Gastrocnemius medialis (tissue), 4 donors: Measurements from ENCODE around the gene KCNQ5. TPM values are rescaled to one million over a fixed set of nuclear protein-coding genes. Genes with fewer than 3 reads are reported as not detected.
A peak's percentile ranks its signal among the peaks of the same experiment; 100 is the strongest.

Experiments used
- ATAC-seq, 2 donors: fragments of 150-250 bp; one replicate each; pipeline ENCODE4 v1.9.1; 2016
- DNase-seq, 2 donors: peaks; one replicate each; pipeline ENCODE4 v3.0.0-alpha.2; 2019
- H3K27ac ChIP-seq, 4 donors: fragments of 200-600 bp; sonication (generic); 1 replicate in 1 of 4; 2 replicates in 3 of 4; pipeline ENCODE4 v1.5.1; 2016 to 2018; ENCODE audit warnings: mild to moderate bottlenecking in 2 of 4, moderate library complexity in 1 of 4
- H3K27me3 ChIP-seq, 3 donors: fragments of 200-600 bp; sonication (generic) in 2 of 3; 1 replicate in 1 of 3; 2 replicates in 2 of 3; pipeline versions ENCODE4 v1.5.1 to v1.6.0; 2016 to 2019; ENCODE audit warnings: mild to moderate bottlenecking in 1 of 3, moderate library complexity in 1 of 3
- H3K36me3 ChIP-seq, 2 donors: fragments of 200-600 bp; sonication (generic) in 1 of 2; one replicate each; pipeline ENCODE4 v1.5.1; 2017 to 2018
- H3K4me1 ChIP-seq, 2 donors: fragments of 200-600 bp; sonication (generic) in 1 of 2; one replicate each; pipeline ENCODE4 v1.5.1; 2016 to 2017; ENCODE audit warnings: mild to moderate bottlenecking in 2 of 2
- H3K4me3 ChIP-seq, 4 donors: fragments of 200-600 bp; sonication (generic) in 3 of 4; 1 replicate in 1 of 4; 2 replicates in 3 of 4; pipeline ENCODE4 v1.5.1; 2016 to 2019; ENCODE audit warnings: mild to moderate bottlenecking in 2 of 4
- H3K9me3 ChIP-seq, 3 donors: fragments of 200-600 bp; sonication (generic) in 2 of 3; 1 replicate in 1 of 3; 2 replicates in 2 of 3; pipeline ENCODE4 v1.5.1; 2016 to 2019
- CTCF ChIP-seq, 5 experiments: fragments of 450-650 bp in 3 of 5; fragments of 200-600 bp in 2 of 5; sonication (generic) in 2 of 5; IDR thresholded peaks in 4 of 5; conservative IDR thresholded peaks in 1 of 5; 1 replicate in 4 of 5; 2 replicates in 1 of 5; pipeline ENCODE4 v1.5.1; 2016 to 2019; ENCODE audit warnings: antibody characterized with exemption in 5 of 5, mild to moderate bottlenecking in 3 of 5, moderate library complexity in 3 of 5
- POLR2A ChIP-seq, 2 donors: fragments of 450-650 bp; IDR thresholded peaks; one replicate each; pipeline ENCODE4 v1.6.1; 2017; ENCODE audit warnings: antibody characterized with exemption in 2 of 2, mild to moderate bottlenecking in 2 of 2, moderate library complexity in 2 of 2
- in situ Hi-C, 4 donors: fragments of 200-750 bp; cut with MboI; loops; one replicate each; pipeline versions ENCODE4 v1.15.0 to v1.8.0; 2017; ENCODE audit warnings: low sequenced_read_pairs in 4 of 4
- intact Hi-C: fragments of 100-400 bp; cut with DNase I; formaldehyde crosslinking; loops from one replicate; pipeline ENCODE4 v1.15.1; 2023; ENCODE audit warnings: low total_unique reads
- total RNA-seq, 4 donors: library from RNA; depleted of rRNA; stranded (reverse); fragments of >200 nt; gene quantifications; one replicate each; pipeline versions ENCODE4 v1.1.0 to v1.2.3, GENCODE V29; 2016

Gene KCNQ5
- total RNA-seq, 4 donors from 2014 or later, result 5.3 to 19.3 (median 15.1) TPM

GRCh38 chr6:72748759-72749158 is 126.9 kb downstream of the KCNQ5 start:
- ATAC-seq (no peak), DNase-seq (no peak)
- Histone ChIP-seq H3K36me3 (no peaks in the 10 kb centered on the region), H3K9me3 (no peaks in the 10 kb centered on the region), H3K27me3 (no peaks in the 10 kb centered on the region), H3K27ac (no peak overlapping the region), H3K4me1 (peaks cover 18 to 26% of the 10 kb centered on the region in 2 donors), H3K4me3 (no peak overlapping the region)
- intact Hi-C loops (loop anchor here (5.0 kb wide), 1 partner anchor 69 kb away; no protein-coding TSS in a partner anchor), in situ Hi-C loops (loop anchor here in 1 of 4 donors (10.0 kb wide), 1 partner anchor 116 kb away; no protein-coding TSS in a partner anchor)
- TF ChIP-seq POLR2A (IDR thresholded peaks at IDR 0.05) (no peak), CTCF (IDR thresholded peaks at IDR 0.05 in 4 of 5, conservative IDR thresholded peaks at IDR 0.05 in 1 of 5) (no peak)

GRCh38 chr6:72755752-72756151 is 133.9 kb downstream of the KCNQ5 start:
- Histone ChIP-seq H3K27me3 (no peaks in the 10 kb centered on the region), H3K4me3 (no peak overlapping the region), H3K4me1 (peaks cover 17 to 44% of the 10 kb centered on the region in 2 donors), H3K36me3 (no peaks in the 10 kb centered on the region), H3K9me3 (no peaks in the 10 kb centered on the region), H3K27ac (no peak overlapping the region)
- intact Hi-C loops (no loop called here), in situ Hi-C loops (no loop called here)
- TF ChIP-seq POLR2A (IDR thresholded peaks at IDR 0.05) (no peak), CTCF (IDR thresholded peaks at IDR 0.05 in 4 of 5, conservative IDR thresholded peaks at IDR 0.05 in 1 of 5) (no peak)
- DNase-seq, result peak in 1 of 2 donors; percentile 22
- peak in 1 of 2 donors; percentile 45 for ATAC-seq

GRCh38 chr6:72757048-72757447 is 135.2 kb downstream of the KCNQ5 start:
- Histone ChIP-seq H3K4me3 (no peak overlapping the region), H3K36me3 (no peaks in the 10 kb centered on the region), H3K9me3 (no peaks in the 10 kb centered on the region), H3K27ac (peak overlapping the region in 1 of 4 donors; percentile 16), H3K4me1 (peaks cover 26 to 44% of the 10 kb centered on the region in 2 donors), H3K27me3 (no peaks in the 10 kb centered on the region)
- intact Hi-C loops (no loop called here), in situ Hi-C loops (no loop called here)
- TF ChIP-seq POLR2A (IDR thresholded peaks at IDR 0.05), result no peak
- no peak for TF ChIP-seq CTCF (IDR thresholded peaks at IDR 0.05 in 4 of 5, conservative IDR thresholded peaks at IDR 0.05 in 1 of 5)
- DNase-seq (no peak), ATAC-seq (peak; percentile 73 to 87)

- in situ Hi-C loops, result no loop called here
- peak overlapping the region in 1 of 4 donors; percentile 16 for H3K27ac ChIP-seq
- no peaks in the 10 kb centered on the region for H3K36me3 ChIP-seq
- DNase-seq (no peak), ATAC-seq (no peak)
- no peaks in the 10 kb centered on the region for H3K27me3 ChIP-seq
- intact Hi-C loops, result no loop called here
- no peak for TF ChIP-seq CTCF (IDR thresholded peaks at IDR 0.05 in 4 of 5, conservative IDR thresholded peaks at IDR 0.05 in 1 of 5)
- TF ChIP-seq POLR2A (IDR thresholded peaks at IDR 0.05), result no peak
- H3K4me3 ChIP-seq, result no peak overlapping the region
- no peaks in the 10 kb centered on the region for H3K9me3 ChIP-seq
- H3K4me1 ChIP-seq, result peaks cover 27 to 45% of the 10 kb centered on the region in 2 donors
Measured at GRCh38 chr6:72757926-72758325, 136.1 kb downstream of the KCNQ5 start.

- no peaks in the 10 kb centered on the region for H3K9me3 ChIP-seq
- DNase-seq (no peak), ATAC-seq (no peak)
- TF ChIP-seq CTCF (IDR thresholded peaks at IDR 0.05 in 4 of 5, conservative IDR thresholded peaks at IDR 0.05 in 1 of 5) (no peak), POLR2A (IDR thresholded peaks at IDR 0.05) (no peak)
- no peaks in the 10 kb centered on the region for H3K27me3 ChIP-seq
- H3K4me1 ChIP-seq, result peaks cover 27 to 51% of the 10 kb centered on the region in 2 donors
- H3K36me3 ChIP-seq, result no peaks in the 10 kb centered on the region
- intact Hi-C loops (no loop called here), in situ Hi-C loops (no loop called here)
- no peak overlapping the region for H3K4me3 ChIP-seq
- no peak overlapping the region for H3K27ac ChIP-seq
Measured at GRCh38 chr6:72758901-72759300, 137.0 kb downstream of the KCNQ5 start.
